ENCODE results near the gene DPY19L2. TPM values are rescaled to one million over a fixed set of nuclear protein-coding genes. Genes with fewer than 3 reads are reported as not detected.
"Not testable (repeated sequence)": the region's sequence is repeated elsewhere in the genome, so short reads cannot be mapped to it uniquely, and the experiment has no call there.

The DPY19L2 gene
- total RNA-seq, 1 experiment from 2014 or later = not detected

DNA sequence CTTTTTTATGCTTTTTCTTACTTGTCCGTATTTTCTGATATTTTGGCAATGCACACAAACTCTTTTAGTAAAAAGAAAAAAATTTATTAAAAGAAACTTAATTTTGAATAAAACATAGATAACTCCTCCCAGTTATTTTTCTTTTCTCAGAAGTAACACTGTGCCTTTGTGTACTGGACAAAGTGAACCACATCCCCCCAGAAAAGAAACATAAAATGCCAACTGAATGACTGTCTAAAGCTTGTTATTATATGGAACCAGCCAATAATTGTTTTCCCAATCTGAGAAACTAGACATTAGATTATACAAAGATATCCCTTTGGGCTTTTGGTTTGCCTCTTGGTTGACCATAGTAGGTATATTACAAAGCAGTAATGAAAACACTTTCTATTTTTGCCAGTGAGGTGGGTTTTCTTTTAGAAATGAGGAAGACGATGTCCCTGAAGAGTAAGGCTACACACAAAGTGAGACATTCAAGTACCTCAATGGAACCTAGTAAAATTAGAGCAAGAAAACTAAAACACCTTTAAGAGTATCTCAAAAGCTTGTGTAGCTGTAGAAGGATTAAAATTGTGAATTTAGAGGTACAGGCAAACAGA lies 44.2 kb upstream of the DPY19L2 start:
- H3K9me3 ChIP-seq (ENCODE audit: insufficient read depth, low read depth); CTCF ChIA-PET; intact Hi-C loops (cut with micrococcal nuclease; ENCODE audit: unreplicated experiment); H3K79me2 ChIP-seq (ENCODE audit: low read depth); H3K27ac ChIP-seq; H3K4me3 ChIP-seq; H3F3A ChIP-seq (ENCODE audit: insufficient read depth, low read depth); DNase-seq; BruUV-seq (replicated peaks); H3K36me3 ChIP-seq (ENCODE audit: low read depth); H3K4me1 ChIP-seq (replicated peaks; ENCODE audit: insufficient read depth); H3K27me3 ChIP-seq (ENCODE audit: insufficient read depth, low read depth); H3K4me2 ChIP-seq; H3K9me2 ChIP-seq (ENCODE audit: insufficient read depth); POLR2A ChIA-PET (ENCODE audit: unreplicated experiment); H2AFZ ChIP-seq; H4K20me1 ChIP-seq (ENCODE audit: insufficient read depth): not testable (repeated sequence)

DNA sequence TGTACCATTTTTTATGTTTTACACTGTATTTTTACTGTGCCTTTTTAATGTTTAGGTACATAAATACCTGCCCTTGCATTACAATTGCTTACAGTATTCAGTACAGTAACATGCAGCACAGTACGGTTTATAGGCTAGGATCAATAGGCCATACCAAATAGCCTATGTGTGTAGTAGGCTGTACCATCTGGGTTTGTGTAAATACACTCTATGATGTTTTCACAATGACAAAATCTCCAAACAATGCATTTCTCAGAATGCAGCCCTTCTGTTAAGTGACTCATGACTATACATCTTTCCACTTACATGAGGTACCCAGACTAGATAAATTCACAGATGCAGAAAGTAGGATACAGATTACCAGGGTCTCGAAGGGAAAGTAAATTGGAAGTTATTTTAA lies 43.0 kb upstream of the DPY19L2 start:
- H4K20me1 ChIP-seq (ENCODE audit: insufficient read depth); H3K36me3 ChIP-seq (ENCODE audit: low read depth); H3K9me3 ChIP-seq (ENCODE audit: insufficient read depth, low read depth); H3K27me3 ChIP-seq (ENCODE audit: insufficient read depth, low read depth); BruUV-seq (replicated peaks); intact Hi-C loops (cut with micrococcal nuclease; ENCODE audit: unreplicated experiment); DNase-seq; H3F3A ChIP-seq (ENCODE audit: insufficient read depth, low read depth); H3K4me3 ChIP-seq; H3K4me2 ChIP-seq; H3K4me1 ChIP-seq (replicated peaks; ENCODE audit: insufficient read depth); CTCF ChIA-PET; H3K79me2 ChIP-seq (ENCODE audit: low read depth); H2AFZ ChIP-seq; POLR2A ChIA-PET (ENCODE audit: unreplicated experiment); H3K9me2 ChIP-seq (ENCODE audit: insufficient read depth); H3K27ac ChIP-seq: not testable (repeated sequence)

GRCh38 chr12:63706336-63706735 lies 38.0 kb upstream of the DPY19L2 start:
- CTCF ChIA-PET = no interaction called here
- no TSS peak for BruUV-seq (replicated peaks)

DNA sequence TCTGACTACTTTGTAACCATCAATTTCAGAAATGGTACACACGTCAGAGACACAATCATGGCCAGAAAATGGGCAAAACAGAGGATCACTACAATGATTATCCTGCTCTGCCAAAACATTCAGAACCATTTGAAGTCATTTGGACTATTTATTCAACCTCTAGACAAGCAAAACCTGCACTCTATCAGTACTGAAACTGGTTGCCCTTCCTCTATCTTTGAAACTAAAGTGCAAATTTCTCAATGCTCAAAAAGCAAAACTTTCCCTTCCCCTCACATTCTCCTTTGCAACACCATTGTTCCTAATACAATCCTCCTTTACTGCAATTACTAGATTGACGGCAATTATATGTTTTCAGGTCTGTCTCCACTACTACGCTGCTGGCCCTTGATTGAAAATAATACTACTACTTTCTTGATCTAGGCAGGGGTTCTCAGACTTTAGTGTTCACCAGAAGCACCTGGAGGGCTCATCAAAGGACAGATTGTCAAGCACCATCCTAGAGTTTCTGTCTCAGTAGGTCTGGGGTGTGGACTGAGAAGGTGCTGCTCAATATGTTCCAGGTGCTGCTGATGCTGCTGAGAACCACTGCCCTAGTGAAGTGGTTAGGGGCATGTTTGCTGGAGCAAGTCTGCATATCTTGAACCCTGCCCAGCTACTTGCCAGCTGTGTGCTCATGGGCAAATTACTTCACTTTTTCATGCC lies 31.5 kb upstream of the DPY19L2 start:
- H3K4me3 ChIP-seq; H3F3A ChIP-seq (ENCODE audit: insufficient read depth, low read depth); H3K9me2 ChIP-seq (ENCODE audit: insufficient read depth); H3K9me3 ChIP-seq (ENCODE audit: insufficient read depth, low read depth); BruUV-seq (replicated peaks); H3K36me3 ChIP-seq (ENCODE audit: low read depth); CTCF ChIA-PET; H2AFZ ChIP-seq; H3K27ac ChIP-seq; POLR2A ChIA-PET (ENCODE audit: unreplicated experiment); H3K4me1 ChIP-seq (replicated peaks; ENCODE audit: insufficient read depth); H3K79me2 ChIP-seq (ENCODE audit: low read depth); DNase-seq; H3K4me2 ChIP-seq; H3K27me3 ChIP-seq (ENCODE audit: insufficient read depth, low read depth); H4K20me1 ChIP-seq (ENCODE audit: insufficient read depth); intact Hi-C loops (cut with micrococcal nuclease; ENCODE audit: unreplicated experiment): not testable (repeated sequence)

More at GRCh38 chr12:63706336-63706735, 38.0 kb upstream of the DPY19L2 start:
- Histone ChIP-seq H3K4me1 (replicated peaks; ENCODE audit: insufficient read depth) (no peaks in the 10 kb centered on the region), H3K79me2 (ENCODE audit: low read depth) (no peaks in the 10 kb centered on the region), H3K27me3 (ENCODE audit: insufficient read depth, low read depth) (no peaks in the 10 kb centered on the region), H2AFZ (no peak overlapping the region), H3K9me2 (ENCODE audit: insufficient read depth) (no peaks in the 10 kb centered on the region), H4K20me1 (ENCODE audit: insufficient read depth) (no peaks in the 10 kb centered on the region), H3K4me3 (no peak overlapping the region), H3K9me3 (ENCODE audit: insufficient read depth, low read depth) (no peaks in the 10 kb centered on the region), H3K4me2 (no peak overlapping the region), H3K36me3 (ENCODE audit: low read depth) (no peaks in the 10 kb centered on the region), H3F3A (ENCODE audit: insufficient read depth, low read depth) (no peaks in the 10 kb centered on the region), H3K27ac (no peak overlapping the region)
- intact Hi-C loops (cut with micrococcal nuclease; ENCODE audit: unreplicated experiment) = no loop called here
- POLR2A ChIA-PET (ENCODE audit: unreplicated experiment) = no interaction called here
- no peak for DNase-seq
- TF ChIP-seq EZH2 (IDR thresholded peaks at IDR 0.05; ENCODE audit: low read depth) (no peak), CTCF (conservative IDR thresholded peaks at IDR 0.05) (no peak)

GRCh38 chr12:63699011-63699410 lies 30.7 kb upstream of the DPY19L2 start:
- H4K20me1 ChIP-seq (ENCODE audit: insufficient read depth); H2AFZ ChIP-seq; H3K9me3 ChIP-seq (ENCODE audit: insufficient read depth, low read depth); H3K79me2 ChIP-seq (ENCODE audit: low read depth); POLR2A ChIA-PET (ENCODE audit: unreplicated experiment); H3K4me3 ChIP-seq; H3K36me3 ChIP-seq (ENCODE audit: low read depth); H3K27ac ChIP-seq; H3K27me3 ChIP-seq (ENCODE audit: insufficient read depth, low read depth); H3K4me1 ChIP-seq (replicated peaks; ENCODE audit: insufficient read depth); H3K4me2 ChIP-seq; BruUV-seq (replicated peaks); H3F3A ChIP-seq (ENCODE audit: insufficient read depth, low read depth); intact Hi-C loops (cut with micrococcal nuclease; ENCODE audit: unreplicated experiment); H3K9me2 ChIP-seq (ENCODE audit: insufficient read depth); CTCF ChIA-PET; DNase-seq: not testable (repeated sequence)

DNA sequence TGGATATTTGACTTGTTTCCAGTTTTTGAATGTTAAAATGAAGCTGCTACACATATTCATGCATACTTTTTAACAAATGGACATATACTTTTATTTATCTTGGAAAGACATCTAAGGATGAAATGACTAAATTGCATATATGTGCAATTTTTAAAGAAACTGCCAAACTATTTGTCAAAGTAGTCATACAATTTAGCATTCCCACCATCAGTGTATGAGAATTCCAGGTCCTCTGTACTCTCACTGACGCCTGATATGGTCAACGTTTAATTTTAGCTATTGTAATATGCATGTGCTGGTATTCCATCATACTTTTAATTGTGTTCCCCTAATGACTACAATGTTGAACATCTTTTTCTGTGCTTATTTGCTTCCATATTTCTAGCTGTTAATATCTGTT lies 22.5 kb upstream of the DPY19L2 start:
- H3K9me2 ChIP-seq (ENCODE audit: insufficient read depth); H3K79me2 ChIP-seq (ENCODE audit: low read depth); BruUV-seq (replicated peaks); H3K4me1 ChIP-seq (replicated peaks; ENCODE audit: insufficient read depth); CTCF ChIA-PET; H3K9me3 ChIP-seq (ENCODE audit: insufficient read depth, low read depth); H3F3A ChIP-seq (ENCODE audit: insufficient read depth, low read depth); H2AFZ ChIP-seq; DNase-seq; POLR2A ChIA-PET (ENCODE audit: unreplicated experiment); H3K27ac ChIP-seq; H3K4me2 ChIP-seq; H3K27me3 ChIP-seq (ENCODE audit: insufficient read depth, low read depth); H4K20me1 ChIP-seq (ENCODE audit: insufficient read depth); H3K4me3 ChIP-seq; intact Hi-C loops (cut with micrococcal nuclease; ENCODE audit: unreplicated experiment); H3K36me3 ChIP-seq (ENCODE audit: low read depth): not testable (repeated sequence)
